Measurements from ENCODE around the gene CDKL4. TPM values are rescaled to one million over a fixed set of nuclear protein-coding genes. Genes with fewer than 3 reads are reported as not detected.
"Not testable (repeated sequence)": the region's sequence is repeated elsewhere in the genome, so short reads cannot be mapped to it uniquely, and the experiment has no call there.

Gene CDKL4
- total RNA-seq, 2 donors from 2014 or later, result not detected

DNA sequence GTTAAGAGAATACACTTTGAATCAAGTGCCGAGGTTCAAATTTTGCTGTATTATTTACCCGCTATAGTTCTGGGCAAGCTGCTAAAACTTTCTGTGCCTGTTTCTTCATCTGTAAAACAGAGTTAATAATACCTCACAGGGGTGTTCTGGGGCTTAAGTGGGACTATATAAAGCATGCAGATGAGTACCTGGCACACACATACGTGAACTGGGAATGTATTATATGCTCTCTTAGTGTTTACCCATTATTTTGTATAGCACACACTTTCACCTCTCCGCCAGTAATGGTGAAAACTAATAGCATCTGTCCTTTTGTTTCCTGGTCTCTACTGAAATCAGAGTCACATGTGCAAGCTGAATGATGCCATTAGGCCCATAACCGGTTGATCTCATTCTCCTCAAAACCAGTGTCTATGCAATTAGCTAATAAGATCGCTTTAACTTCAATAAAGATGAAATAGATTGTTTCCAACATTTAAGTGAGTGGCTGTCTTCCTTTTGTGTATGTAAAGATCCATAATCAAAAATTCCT lies 3.8 kb upstream of the CDKL4 start:
- ATAC-seq (no peak), DNase-seq (ENCODE audit: low spot score) (no peak)
- no peaks in the 10 kb centered on the region for H3K9me3 Mint-ChIP-seq
- H3K27ac Mint-ChIP-seq, result no peak overlapping the region
- no peak overlapping the region for H3K4me3 Mint-ChIP-seq
- H3K27me3 Mint-ChIP-seq, result no peaks in the 10 kb centered on the region
- peaks cover 12% of the 10 kb centered on the region in 2 donors for H3K4me1 Mint-ChIP-seq (ENCODE audit: low read depth in 2 of 2)
- peaks cover 6% of the 10 kb centered on the region for H3K36me3 Mint-ChIP-seq

DNA sequence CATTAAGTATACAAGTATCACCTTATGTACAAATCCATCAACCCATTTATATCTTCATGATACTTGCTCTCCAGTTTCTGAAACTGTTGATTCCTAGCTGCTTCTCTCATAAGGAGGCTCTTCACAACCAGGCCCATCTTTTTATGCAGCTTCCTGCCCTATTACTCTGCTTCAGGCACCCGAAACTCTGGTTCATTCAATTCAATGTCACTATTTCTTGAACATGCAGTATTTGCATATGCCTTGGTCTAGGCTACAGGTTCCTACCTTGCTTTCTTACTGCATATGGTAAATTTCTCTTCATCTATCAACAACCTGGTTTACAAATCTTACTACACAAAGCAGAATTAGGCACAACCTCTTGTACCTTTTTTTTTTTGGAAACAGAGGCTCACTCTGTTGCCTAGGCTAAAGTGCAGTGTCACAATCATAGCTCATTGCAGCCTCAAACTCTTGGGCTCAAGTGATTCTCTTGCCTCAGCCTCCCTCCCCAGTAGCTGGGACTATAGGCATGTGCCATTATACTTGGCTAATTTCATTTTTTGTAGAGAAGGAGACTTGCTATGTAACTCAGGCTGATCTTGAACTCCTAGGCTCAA lies 2.7 kb upstream of the CDKL4 start:
- H3K4me1 Mint-ChIP-seq (ENCODE audit: low read depth in 2 of 2), result peaks cover 12% of the 10 kb centered on the region in 2 donors
- H3K27ac Mint-ChIP-seq, result no peak overlapping the region
- H3K4me3 Mint-ChIP-seq, result no peak overlapping the region

DNA sequence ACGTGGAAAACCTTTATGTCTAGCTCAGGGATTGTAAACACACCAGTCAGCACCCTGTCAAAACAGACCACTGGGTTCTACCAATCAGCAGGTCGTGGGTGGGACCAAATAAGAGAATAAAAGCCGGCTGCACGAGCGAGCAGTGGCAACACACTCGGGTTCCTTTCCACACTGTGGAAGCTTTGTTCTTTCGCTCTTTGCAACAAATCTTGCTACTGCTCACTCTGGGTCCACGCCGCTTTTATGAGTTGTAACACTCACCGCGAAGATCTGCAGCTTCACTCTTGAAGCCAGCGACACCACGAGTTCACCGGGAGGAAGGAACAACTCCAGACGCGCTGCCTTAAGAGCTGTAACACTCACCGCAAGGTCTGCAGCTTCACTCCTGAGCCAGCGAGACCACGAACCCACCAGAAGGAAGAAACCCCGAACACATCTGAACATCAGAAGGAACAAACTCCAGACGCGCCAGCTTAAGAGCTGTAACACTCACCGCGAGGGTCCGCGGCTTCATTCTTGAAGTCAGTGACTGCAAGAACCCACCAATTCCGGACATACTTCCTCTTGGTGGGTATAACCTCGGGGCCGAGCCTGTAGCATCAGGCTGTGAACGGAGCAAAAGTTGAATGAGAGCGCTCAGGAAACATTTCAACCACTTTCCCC lies 1.3 kb upstream of the CDKL4 start:
- not testable (repeated sequence) for H3K27me3 Mint-ChIP-seq; DNase-seq (ENCODE audit: low spot score); H3K9me3 Mint-ChIP-seq; H3K36me3 Mint-ChIP-seq
- H3K4me1 Mint-ChIP-seq (ENCODE audit: low read depth in 2 of 2), result peaks cover 12% of the 10 kb centered on the region in 2 donors
- peak; percentile 53 to 56 for ATAC-seq
- peak overlapping the region; percentile 80 for H3K4me3 Mint-ChIP-seq
- H3K27ac Mint-ChIP-seq, result peak overlapping the region; percentile 11 to 68

More for the DNA sequence above, 2.7 kb upstream of the CDKL4 start:
- DNase-seq (ENCODE audit: low spot score), result no peak
- peaks cover 3% of the 10 kb centered on the region for H3K36me3 Mint-ChIP-seq
- no peaks in the 10 kb centered on the region for H3K27me3 Mint-ChIP-seq
- ATAC-seq, result no peak
- H3K9me3 Mint-ChIP-seq, result no peaks in the 10 kb centered on the region

DNA sequence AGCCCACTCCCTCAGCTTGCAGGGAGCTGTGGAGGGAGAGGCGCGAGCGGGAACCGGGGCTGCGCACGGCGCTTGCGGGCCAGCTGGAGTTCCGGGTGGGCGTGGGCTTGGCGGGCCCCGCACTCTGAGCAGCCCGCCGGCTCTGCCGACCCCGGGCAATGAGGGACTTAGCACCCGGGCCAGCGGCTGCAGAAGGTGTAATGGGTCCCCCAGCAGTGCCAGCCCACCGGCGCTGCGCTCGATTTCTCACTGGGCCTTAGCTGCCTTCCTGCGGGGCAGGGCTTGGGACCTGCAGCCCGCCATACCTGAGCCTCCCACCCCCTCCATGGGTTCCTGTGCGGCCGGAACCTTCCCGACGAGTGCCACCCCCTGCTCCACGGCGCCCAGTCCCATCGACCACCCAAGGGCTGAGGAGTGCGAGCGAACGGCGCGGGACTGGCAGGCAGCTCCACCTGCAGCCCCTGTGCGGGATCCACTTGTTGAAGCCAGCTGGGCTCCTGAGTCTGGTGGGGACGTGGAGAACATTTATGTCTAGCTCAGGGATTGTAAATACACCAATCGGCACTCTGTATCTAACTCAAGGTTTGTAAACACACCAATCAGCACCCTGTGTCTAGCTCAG lies 582 bp upstream of the CDKL4 start:
- peak overlapping the region in 1 of 2 donors; percentile 68 for H3K27ac Mint-ChIP-seq
- peaks cover 12% of the 10 kb centered on the region in 2 donors for H3K4me1 Mint-ChIP-seq (ENCODE audit: low read depth in 2 of 2)
- not testable (repeated sequence) for H3K27me3 Mint-ChIP-seq; DNase-seq (ENCODE audit: low spot score); H3K9me3 Mint-ChIP-seq; H3K36me3 Mint-ChIP-seq; ATAC-seq
- H3K4me3 Mint-ChIP-seq, result peak overlapping the region; percentile 80

DNA sequence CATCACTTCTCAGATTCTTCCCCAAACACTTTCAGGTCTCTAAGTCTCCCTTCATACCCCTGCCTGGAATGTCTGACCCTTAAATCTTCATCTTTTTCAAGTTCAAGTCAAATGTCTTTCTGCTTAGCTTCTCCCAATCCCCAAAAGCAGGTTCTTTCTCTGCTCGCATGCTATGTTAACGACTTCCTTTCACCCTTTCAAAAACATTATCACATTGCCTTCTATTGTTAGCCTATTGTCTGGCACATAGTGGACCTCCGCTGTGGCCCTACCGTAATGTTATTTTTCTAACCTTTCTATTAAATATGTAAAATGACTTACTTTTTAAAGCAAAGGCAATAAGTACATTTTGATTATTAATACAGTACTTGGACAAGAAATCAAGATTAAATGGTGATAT lies 2.2 kb downstream of the CDKL4 start:
- no peak for DNase-seq (ENCODE audit: low spot score)
- H3K4me1 Mint-ChIP-seq (ENCODE audit: low read depth in 2 of 2), result peaks cover 12% of the 10 kb centered on the region in 2 donors
- no peaks in the 10 kb centered on the region for H3K9me3 Mint-ChIP-seq
- ATAC-seq, result no peak
- no peak overlapping the region for H3K27ac Mint-ChIP-seq
- H3K36me3 Mint-ChIP-seq, result peaks cover 2% of the 10 kb centered on the region
- H3K4me3 Mint-ChIP-seq, result no peak overlapping the region
- no peaks in the 10 kb centered on the region for H3K27me3 Mint-ChIP-seq

DNA sequence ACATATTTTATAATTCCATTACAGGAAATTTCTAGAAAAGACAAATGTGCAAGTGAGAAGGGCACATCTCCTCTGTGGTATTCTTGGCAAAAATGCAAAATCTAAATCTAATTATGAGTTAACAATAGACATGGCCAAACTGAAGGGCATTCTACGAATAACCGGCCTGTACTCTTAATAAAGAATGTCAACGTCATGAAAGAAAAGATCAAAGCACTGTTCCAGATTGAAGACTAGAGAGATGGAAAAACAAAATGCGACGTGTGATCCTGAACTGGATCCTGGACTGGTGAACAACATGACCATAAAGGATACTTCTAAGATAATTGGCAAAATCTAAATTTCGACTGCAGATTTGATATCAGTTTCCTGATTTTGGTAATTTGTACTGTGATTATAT lies 3.0 kb downstream of the CDKL4 start:
- H3K27ac Mint-ChIP-seq, result no peak overlapping the region
- no peak for DNase-seq (ENCODE audit: low spot score)

DNA sequence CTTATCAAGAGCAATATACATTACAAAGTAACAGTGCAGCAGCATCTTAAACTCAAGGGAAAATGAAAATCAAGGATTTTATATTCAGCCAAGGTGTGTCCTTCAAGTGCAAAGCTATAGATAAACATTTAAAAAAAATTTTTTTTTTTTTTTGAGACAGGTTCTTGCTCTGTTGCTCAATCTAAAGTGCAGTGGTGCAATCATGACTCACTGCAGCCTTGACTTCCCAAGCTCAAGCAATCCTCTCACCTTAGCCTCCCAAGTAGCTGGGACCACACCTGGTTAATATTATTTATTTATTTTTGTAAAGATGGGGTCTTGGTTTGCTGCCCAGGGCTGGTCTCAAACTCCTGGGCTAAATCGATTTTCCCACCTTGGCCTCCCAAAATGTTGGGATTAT lies 9.0 kb downstream of the CDKL4 start:
- Mint-ChIP-seq H3K36me3 (peaks cover 15% of the 10 kb centered on the region), H3K27ac (no peak overlapping the region), H3K9me3 (no peaks in the 10 kb centered on the region), H3K4me1 (ENCODE audit: low read depth in 2 of 2) (peaks cover 0 to 2% of the 10 kb centered on the region in 2 donors), H3K4me3 (no peak overlapping the region), H3K27me3 (peaks cover 0 to 6% of the 10 kb centered on the region in 2 donors)
- DNase-seq (ENCODE audit: low spot score) (no peak), ATAC-seq (no peak)

More for the DNA sequence above, 3.0 kb downstream of the CDKL4 start:
- Mint-ChIP-seq H3K4me1 (ENCODE audit: low read depth in 2 of 2) (peaks cover 12% of the 10 kb centered on the region in 2 donors), H3K36me3 (peaks cover 7% of the 10 kb centered on the region), H3K4me3 (no peak overlapping the region), H3K27me3 (peaks cover 0 to under 1% of the 10 kb centered on the region in 2 donors), H3K9me3 (no peaks in the 10 kb centered on the region)
- ATAC-seq, result no peak

DNA sequence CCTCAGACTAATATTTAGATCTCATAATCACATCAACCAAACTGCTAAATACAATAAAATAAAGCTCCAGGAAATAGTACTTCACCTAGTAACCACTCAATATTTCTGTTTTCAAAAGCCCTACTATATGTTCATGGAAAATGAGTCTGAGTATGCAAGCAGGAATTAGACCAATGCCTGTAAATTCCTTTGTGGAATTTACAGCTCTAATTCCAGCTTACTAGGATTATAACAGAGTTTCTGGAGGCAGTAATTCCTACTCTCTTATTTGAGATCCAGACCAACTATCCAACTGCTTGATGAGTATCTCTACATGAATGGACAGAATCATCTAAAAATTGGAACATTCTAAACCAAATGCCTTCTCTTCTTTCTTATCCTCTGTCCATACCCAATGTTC lies 11.6 kb downstream of the CDKL4 start:
- Mint-ChIP-seq H3K9me3 (no peaks in the 10 kb centered on the region), H3K4me1 (ENCODE audit: low read depth in 2 of 2) (peaks cover 19 to 20% of the 10 kb centered on the region in 2 donors), H3K4me3 (no peak overlapping the region), H3K36me3 (peaks cover 15% of the 10 kb centered on the region), H3K27ac (no peak overlapping the region), H3K27me3 (peaks cover 0 to 6% of the 10 kb centered on the region in 2 donors)
- DNase-seq (ENCODE audit: low spot score) (no peak), ATAC-seq (no peak)

DNA sequence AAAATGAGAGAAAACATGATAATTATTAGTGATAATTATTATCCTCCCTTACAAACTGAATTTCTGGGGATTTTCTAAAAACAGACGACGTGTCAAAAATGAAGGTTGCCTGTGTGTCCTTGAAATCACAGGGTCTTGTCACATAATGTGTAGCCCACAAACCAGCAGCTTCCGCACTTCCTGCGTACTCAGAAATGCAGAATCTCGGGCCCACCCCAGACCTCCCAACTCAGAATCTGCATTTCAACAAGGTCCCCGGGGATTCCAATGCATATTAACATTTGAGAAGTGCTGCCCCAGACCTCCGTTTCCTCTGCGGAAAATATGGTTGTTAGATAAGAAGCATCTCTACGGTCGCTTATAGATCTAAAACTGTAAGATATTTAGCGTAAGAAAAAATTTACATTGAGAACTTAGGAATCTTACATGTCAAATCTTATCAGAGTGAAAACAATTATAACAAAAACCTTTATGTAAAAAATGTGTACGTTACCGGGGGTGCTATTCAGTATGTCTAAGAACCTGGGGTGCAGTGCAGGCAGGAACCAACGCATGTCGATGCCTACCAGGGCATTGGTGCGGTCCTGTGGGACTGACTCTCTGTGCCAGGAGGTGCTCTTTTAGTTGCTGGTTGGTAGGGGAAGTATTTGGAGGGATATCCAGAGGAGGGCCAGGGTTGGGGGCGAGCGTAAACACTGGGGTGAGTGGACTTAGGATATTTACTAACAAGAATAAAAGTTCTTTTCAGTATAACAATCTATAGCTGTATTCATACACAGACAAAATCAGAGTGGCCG lies 15.2 kb downstream of the CDKL4 start:
- Mint-ChIP-seq H3K4me1 (ENCODE audit: low read depth in 2 of 2) (peaks cover 35 to 38% of the 10 kb centered on the region in 2 donors), H3K4me3 (peak overlapping the region; percentile 81), H3K27me3 (no peaks in the 10 kb centered on the region), H3K27ac (peak overlapping the region; percentile 65 to 89), H3K36me3 (no peaks in the 10 kb centered on the region), H3K9me3 (no peaks in the 10 kb centered on the region)
- peak; percentile 55 to 67 for ATAC-seq
- no peak for DNase-seq (ENCODE audit: low spot score)

DNA sequence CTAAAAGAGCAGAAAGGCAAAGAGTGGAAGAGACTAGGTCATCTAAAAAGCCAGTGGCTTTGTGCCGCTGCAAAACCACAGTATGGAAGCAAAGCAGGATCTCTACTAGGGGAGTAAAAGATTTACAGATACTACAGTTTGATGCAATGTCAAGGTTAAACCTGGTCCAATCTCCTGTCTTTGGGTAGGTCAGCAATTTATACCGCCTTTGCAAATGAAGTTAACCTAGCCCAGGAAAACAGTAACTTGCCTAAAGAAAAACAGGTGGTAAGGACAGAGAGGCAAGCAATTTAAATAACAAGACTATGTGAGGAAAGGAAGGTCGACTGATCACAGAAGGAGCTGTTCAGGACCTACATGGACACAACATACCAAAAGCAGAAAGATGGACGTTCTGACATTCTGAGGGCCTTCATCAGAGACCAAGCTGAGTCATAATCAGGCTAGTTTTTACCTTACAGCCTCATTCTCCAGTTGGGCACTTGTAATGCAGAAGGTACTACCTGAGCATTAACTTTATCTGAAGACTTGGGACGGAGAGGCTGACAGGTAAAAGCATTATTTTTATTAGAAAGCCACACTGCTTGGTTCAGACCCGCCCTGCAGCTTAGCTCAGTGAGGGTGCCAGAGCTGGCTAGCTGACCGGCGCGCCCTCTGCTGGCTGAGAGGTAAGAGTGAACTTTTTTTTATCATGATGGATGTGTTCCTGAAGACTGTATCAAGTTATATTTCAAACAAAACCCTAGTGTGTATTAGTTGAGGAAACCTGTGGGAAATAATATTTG lies 15.9 kb downstream of the CDKL4 start:
- Mint-ChIP-seq H3K27ac (peak overlapping the region; percentile 65 to 89), H3K27me3 (no peaks in the 10 kb centered on the region), H3K4me1 (ENCODE audit: low read depth in 2 of 2) (peaks cover 35 to 38% of the 10 kb centered on the region in 2 donors), H3K9me3 (no peaks in the 10 kb centered on the region), H3K36me3 (no peaks in the 10 kb centered on the region), H3K4me3 (peak overlapping the region; percentile 81)
- peak; percentile 86 for DNase-seq (ENCODE audit: low spot score)
- peak; percentile 88 to 91 for ATAC-seq

DNA sequence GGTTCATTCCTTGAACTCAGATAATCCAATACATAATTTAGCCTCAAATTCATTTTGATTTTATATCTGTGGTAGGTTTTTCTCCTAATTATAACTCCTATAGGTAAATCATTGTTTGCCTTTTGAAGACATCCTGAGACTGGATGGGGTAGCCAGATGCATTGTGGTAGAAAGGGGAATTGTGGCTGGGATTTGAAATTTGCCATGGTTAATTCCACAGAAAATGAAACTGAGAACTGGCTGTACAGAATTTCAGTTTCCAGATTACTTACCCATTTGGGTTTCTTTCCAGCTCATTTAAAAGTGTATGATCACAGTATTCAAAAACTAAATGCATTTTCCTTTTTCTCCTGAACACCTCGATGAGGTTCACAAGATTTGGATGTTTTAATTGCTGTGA lies 18.2 kb downstream of the CDKL4 start:
- no peaks in the 10 kb centered on the region for H3K27me3 Mint-ChIP-seq
- ATAC-seq, result peak in 1 of 2 donors; percentile 58
- no peaks in the 10 kb centered on the region for H3K9me3 Mint-ChIP-seq
- peak overlapping the region; percentile 53 for H3K4me3 Mint-ChIP-seq
- no peak for DNase-seq (ENCODE audit: low spot score)
- H3K27ac Mint-ChIP-seq, result peak overlapping the region; percentile 41 to 89
- peaks cover 38 to 44% of the 10 kb centered on the region in 2 donors for H3K4me1 Mint-ChIP-seq (ENCODE audit: low read depth in 2 of 2)
- H3K36me3 Mint-ChIP-seq, result no peaks in the 10 kb centered on the region

DNA sequence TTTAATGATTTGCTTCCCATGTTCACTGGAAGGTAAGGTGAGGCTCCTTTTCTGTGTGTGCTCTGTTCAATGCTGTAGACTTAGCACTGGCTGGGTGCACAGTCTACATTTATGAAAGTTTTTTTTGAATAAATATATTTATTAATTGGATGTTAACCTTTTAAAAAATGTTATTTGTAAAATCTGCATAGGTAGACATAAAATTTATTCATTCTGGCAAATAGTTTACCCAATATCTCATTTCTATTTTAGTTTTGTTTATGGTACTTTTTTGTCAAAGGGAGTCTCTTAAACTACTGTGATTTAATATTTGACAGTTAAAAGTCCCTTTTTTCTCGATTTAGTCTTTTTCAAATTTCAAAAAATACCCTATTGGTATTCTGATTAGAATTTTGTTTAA lies 19.9 kb downstream of the CDKL4 start:
- Mint-ChIP-seq H3K4me3 (no peak overlapping the region), H3K9me3 (no peaks in the 10 kb centered on the region), H3K36me3 (no peaks in the 10 kb centered on the region), H3K4me1 (ENCODE audit: low read depth in 2 of 2) (peaks cover 46 to 48% of the 10 kb centered on the region in 2 donors), H3K27ac (no peak overlapping the region), H3K27me3 (no peaks in the 10 kb centered on the region)
- no peak for DNase-seq (ENCODE audit: low spot score)
- no peak for ATAC-seq

DNA sequence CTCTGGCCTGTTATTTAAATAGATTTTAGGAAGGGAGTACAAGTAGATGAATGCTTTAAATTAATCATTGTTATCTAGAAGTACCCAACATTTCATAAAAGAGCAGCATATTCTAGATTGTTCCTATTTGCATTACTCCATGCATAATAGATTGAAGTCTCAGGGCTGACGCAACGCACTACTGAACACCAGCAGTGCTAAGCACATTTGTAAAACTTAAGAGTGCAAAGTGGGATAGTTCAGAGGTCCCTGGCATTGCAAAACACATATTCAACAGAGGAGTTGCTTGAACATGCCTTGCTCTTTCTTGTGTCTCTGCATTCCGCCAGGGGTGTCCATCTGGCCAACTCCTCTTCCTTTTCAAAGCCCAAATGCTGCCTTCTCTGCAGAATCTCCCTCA lies 22.3 kb downstream of the CDKL4 start:
- no peak overlapping the region for H3K4me3 Mint-ChIP-seq
- DNase-seq (ENCODE audit: low spot score), result no peak
- H3K4me1 Mint-ChIP-seq (ENCODE audit: low read depth in 2 of 2), result peaks cover 45 to 46% of the 10 kb centered on the region in 2 donors
- H3K9me3 Mint-ChIP-seq, result no peaks in the 10 kb centered on the region
- peak overlapping the region; percentile 40 to 74 for H3K27ac Mint-ChIP-seq
- no peak for ATAC-seq
- H3K27me3 Mint-ChIP-seq, result no peaks in the 10 kb centered on the region
- no peaks in the 10 kb centered on the region for H3K36me3 Mint-ChIP-seq
